ENCODE data around the gene INSL6. TPM values are rescaled to one million over a fixed set of nuclear protein-coding genes. Genes with fewer than 3 reads are reported as not detected.

The INSL6 gene
- polyA plus RNA-seq, 1 donor = 0.60 TPM

Other genes with a start within 250 kb of the INSL6 start
- gene JAK2, start 200.4 kb downstream of the INSL6 start, polyA plus RNA-seq (ENCODE audit: insufficient read length) = 17.2 TPM
- gene INSL4, start 45.8 kb upstream of the INSL6 start, polyA plus RNA-seq (ENCODE audit: insufficient read length) = not detected
- gene RLN2, start 119.1 kb upstream of the INSL6 start, polyA plus RNA-seq (ENCODE audit: insufficient read length) = 2.1 TPM
- 0.52 TPM for gene RLN1, start 154.2 kb upstream of the INSL6 start, polyA plus RNA-seq (ENCODE audit: insufficient read length)

Data from left kidney (tissue), 1 donor.